ENCODE measurements around the gene FAAP20. TPM values are rescaled to one million over a fixed set of nuclear protein-coding genes. Genes with fewer than 3 reads are reported as not detected.

FAAP20 gene
- total RNA-seq, 4 donors from 2014 or later = 29.8 to 48.0 (median 45.6) TPM

Other genes with a start within 250 kb of the FAAP20 start
- under 1 TPM in 1 of 4 donors, not detected in 3; 0.10 TPM for gene CFAP74, start 191.0 kb downstream of the FAAP20 start, total RNA-seq
- 1 to 10 TPM in 3 of 4 donors, not detected in 1; 1.1 to 5.1 (median 2.0) TPM for gene GABRD, start 175.4 kb downstream of the FAAP20 start, total RNA-seq
- 10 to 100 TPM; 25.9 to 32.2 (median 26.8) TPM for gene PRKCZ, start 144.4 kb downstream of the FAAP20 start, total RNA-seq
- 10 to 100 TPM; 67.3 to 80.8 (median 75.4) TPM for gene SKI, start 33.5 kb upstream of the FAAP20 start, total RNA-seq
- gene MORN1, start 196.8 kb upstream of the FAAP20 start, total RNA-seq = 1 to 10 TPM; 5.7 to 9.7 (median 7.1) TPM
- 100 to 1,000 TPM in 1 of 4 donors, 10 to 100 TPM in 3; 67.4 to 114 (median 70.7) TPM for gene RER1, start 197.1 kb upstream of the FAAP20 start, total RNA-seq
- 10 to 100 TPM; 18.3 to 35.9 (median 27.7) TPM for gene PEX10, start 217.8 kb upstream of the FAAP20 start, total RNA-seq

Measured in lower leg skin (tissue), 4 donors.